ENCODE results near the gene SYTL3.

SYTL3 gene

GRCh38 chr6:158763434-158764182, 113.8 kb downstream of the SYTL3 start:
- H2BK5ac ChIP-seq (ENCODE audit: low read depth, low read length, poor library complexity): no peak overlapping the region

GRCh38 chr6:158764183-158764849, 114.5 kb downstream of the SYTL3 start:
- H3K14ac ChIP-seq (ENCODE audit: low read length): no peak overlapping the region
- peak overlapping the region; percentile 7 for H3K27ac ChIP-seq (ENCODE audit: low read depth, low read length)
- no peak overlapping the region for H2BK5ac ChIP-seq (ENCODE audit: low read depth, low read length, poor library complexity)
- peaks cover 54 to 57% of the 10 kb centered on the region in 2 experiments for H3K36me3 ChIP-seq (ENCODE audit: control insufficient read depth in 1 of 2, insufficient read depth in 2 of 2, low read length in 2 of 2)
- H3K4me1 ChIP-seq (ENCODE audit: control insufficient read depth in 1 of 2, insufficient read depth in 2 of 2, low read length in 2 of 2): peaks cover 13 to 14% of the 10 kb centered on the region in 2 experiments
- H4K91ac ChIP-seq (ENCODE audit: low read depth, low read length): no peak overlapping the region
- H2AK5ac ChIP-seq (ENCODE audit: low read length): no peak overlapping the region
- H3K79me1 ChIP-seq (ENCODE audit: low read length): no peaks in the 10 kb centered on the region
- H3K4me2 ChIP-seq (ENCODE audit: low read length): no peak overlapping the region
- H2AFZ ChIP-seq (ENCODE audit: insufficient read depth, low read length, poor library complexity): no peak overlapping the region
- H3K4ac ChIP-seq (ENCODE audit: low read depth, low read length): no peak overlapping the region
- no peak overlapping the region for H2BK12ac ChIP-seq (ENCODE audit: low read length)
- H3K9me3 ChIP-seq (ENCODE audit: insufficient read depth, low read depth, low read length): no peaks in the 10 kb centered on the region
- no peak overlapping the region for H3K23ac ChIP-seq (ENCODE audit: low read length)
- H3K18ac ChIP-seq (ENCODE audit: low read length): no peak overlapping the region
- H3K9ac ChIP-seq (ENCODE audit: low read length): no peak overlapping the region
- DNase-seq: peak in 1 of 2 donors; percentile 48
- no peak overlapping the region for H2BK120ac ChIP-seq (ENCODE audit: insufficient read depth, low read length, poor library complexity)
- H4K12ac ChIP-seq (ENCODE audit: low read depth, low read length): no peak overlapping the region
- no peaks in the 10 kb centered on the region for H3K27me3 ChIP-seq (ENCODE audit: insufficient read depth, low read length)
- H4K8ac ChIP-seq (ENCODE audit: low read depth, low read length): no peak overlapping the region
- no CpG with 5 or more reads among the region's 14 CpGs for WGBS (ENCODE audit: extremely low coverage, insufficient coverage, insufficient read length)
- H3K4me3 ChIP-seq (ENCODE audit: low read depth, low read length): no peak overlapping the region
- no peaks in the 10 kb centered on the region for H3K79me2 ChIP-seq (ENCODE audit: control insufficient read depth, insufficient read depth, low read length, poor library complexity)

More at GRCh38 chr6:158763434-158764182, 113.8 kb downstream of the SYTL3 start:
- Histone ChIP-seq H2AK5ac (ENCODE audit: low read length) (no peak overlapping the region), H3K4me1 (ENCODE audit: control insufficient read depth in 1 of 2, insufficient read depth in 2 of 2, low read length in 2 of 2) (peaks cover 18 to 21% of the 10 kb centered on the region in 2 experiments), H4K91ac (ENCODE audit: low read depth, low read length) (no peak overlapping the region), H3K14ac (ENCODE audit: low read length) (no peak overlapping the region), H3K9me3 (ENCODE audit: insufficient read depth, low read depth, low read length) (no peaks in the 10 kb centered on the region), H2AFZ (ENCODE audit: insufficient read depth, low read length, poor library complexity) (no peak overlapping the region), H3K4me2 (ENCODE audit: low read length) (no peak overlapping the region), H3K79me1 (ENCODE audit: low read length) (peaks cover 1% of the 10 kb centered on the region), H3K9ac (ENCODE audit: low read length) (no peak overlapping the region), H2BK120ac (ENCODE audit: insufficient read depth, low read length, poor library complexity) (no peak overlapping the region), H3K23ac (ENCODE audit: low read length) (no peak overlapping the region), H3K27me3 (ENCODE audit: insufficient read depth, low read length) (no peaks in the 10 kb centered on the region), H3K36me3 (ENCODE audit: control insufficient read depth in 1 of 2, insufficient read depth in 2 of 2, low read length in 2 of 2) (peaks cover 47 to 50% of the 10 kb centered on the region in 2 experiments), H3K79me2 (ENCODE audit: control insufficient read depth, insufficient read depth, low read length, poor library complexity) (no peaks in the 10 kb centered on the region), H4K12ac (ENCODE audit: low read depth, low read length) (no peak overlapping the region), H3K18ac (ENCODE audit: low read length) (no peak overlapping the region), H3K27ac (ENCODE audit: low read depth, low read length) (peak overlapping the region; percentile 7), H4K8ac (ENCODE audit: low read depth, low read length) (no peak overlapping the region), H3K4ac (ENCODE audit: low read depth, low read length) (no peak overlapping the region), H3K4me3 (ENCODE audit: low read depth, low read length) (no peak overlapping the region), H2BK12ac (ENCODE audit: low read length) (no peak overlapping the region)
- WGBS (ENCODE audit: extremely low coverage, insufficient coverage, insufficient read length): no CpG with 5 or more reads among the region's 11 CpGs
- peak in 1 of 2 donors; percentile 54 for DNase-seq

GRCh38 chr6:158764926-158765325, 115.1 kb downstream of the SYTL3 start:
- H3K36me3 ChIP-seq (ENCODE audit: control insufficient read depth in 1 of 2, insufficient read depth in 2 of 2, low read length in 2 of 2): peaks cover 60 to 63% of the 10 kb centered on the region in 2 experiments
- no CpG with 5 or more reads among the region's 9 CpGs for WGBS (ENCODE audit: extremely low coverage, insufficient coverage, insufficient read length)
- no peak for DNase-seq
- no peak overlapping the region for H4K12ac ChIP-seq (ENCODE audit: low read depth, low read length)
- H2AFZ ChIP-seq (ENCODE audit: insufficient read depth, low read length, poor library complexity): no peak overlapping the region
- H2BK120ac ChIP-seq (ENCODE audit: insufficient read depth, low read length, poor library complexity): no peak overlapping the region
- no peak overlapping the region for H2BK12ac ChIP-seq (ENCODE audit: low read length)
- peaks cover 13 to 14% of the 10 kb centered on the region in 2 experiments for H3K4me1 ChIP-seq (ENCODE audit: control insufficient read depth in 1 of 2, insufficient read depth in 2 of 2, low read length in 2 of 2)
- H3K4me3 ChIP-seq (ENCODE audit: low read depth, low read length): no peak overlapping the region
- H3K4me2 ChIP-seq (ENCODE audit: low read length): no peak overlapping the region
- H4K8ac ChIP-seq (ENCODE audit: low read depth, low read length): no peak overlapping the region
- no peak overlapping the region for H2AK5ac ChIP-seq (ENCODE audit: low read length)
- no peaks in the 10 kb centered on the region for H3K79me2 ChIP-seq (ENCODE audit: control insufficient read depth, insufficient read depth, low read length, poor library complexity)
- H3K27ac ChIP-seq (ENCODE audit: low read depth, low read length): no peak overlapping the region
- H3K9me3 ChIP-seq (ENCODE audit: insufficient read depth, low read depth, low read length): no peaks in the 10 kb centered on the region
- no peak overlapping the region for H4K91ac ChIP-seq (ENCODE audit: low read depth, low read length)
- no peak overlapping the region for H3K18ac ChIP-seq (ENCODE audit: low read length)
- no peak overlapping the region for H3K9ac ChIP-seq (ENCODE audit: low read length)
- H3K79me1 ChIP-seq (ENCODE audit: low read length): no peaks in the 10 kb centered on the region
- H3K27me3 ChIP-seq (ENCODE audit: insufficient read depth, low read length): no peaks in the 10 kb centered on the region
- no peak overlapping the region for H2BK5ac ChIP-seq (ENCODE audit: low read depth, low read length, poor library complexity)
- no peak overlapping the region for H3K4ac ChIP-seq (ENCODE audit: low read depth, low read length)
- H3K23ac ChIP-seq (ENCODE audit: low read length): no peak overlapping the region
- no peak overlapping the region for H3K14ac ChIP-seq (ENCODE audit: low read length)

DNA sequence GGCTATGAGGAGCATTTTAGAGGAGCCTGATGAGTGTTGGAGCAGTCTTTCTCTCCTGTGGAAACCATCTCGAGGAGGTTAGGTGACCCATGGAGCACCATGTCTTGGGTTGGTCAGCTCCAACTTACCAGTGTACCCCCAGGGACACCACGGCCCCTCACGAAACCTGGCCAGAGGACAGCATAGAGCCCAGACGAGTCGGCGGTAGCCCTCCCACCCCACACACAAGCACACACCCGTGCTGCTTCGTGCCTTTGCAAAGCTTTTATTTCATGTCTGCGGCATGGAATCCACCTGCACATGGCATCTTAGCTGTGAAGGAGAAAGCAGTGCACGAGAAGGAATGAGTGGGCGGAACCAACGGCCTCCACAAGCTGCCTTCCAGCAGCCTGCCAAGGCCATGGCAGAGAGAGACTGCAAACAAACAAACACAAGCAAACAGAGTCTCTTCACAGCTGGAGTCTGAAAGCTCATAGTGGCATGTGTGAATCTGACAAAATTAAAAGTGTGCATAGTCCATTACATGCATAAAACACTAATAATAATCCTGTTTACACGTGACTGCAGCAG, 115.7 kb downstream of the SYTL3 start:
- no peak overlapping the region for H3K14ac ChIP-seq (ENCODE audit: low read length)
- no peak overlapping the region for H3K4ac ChIP-seq (ENCODE audit: low read depth, low read length)
- H3K9me3 ChIP-seq (ENCODE audit: insufficient read depth, low read depth, low read length): no peaks in the 10 kb centered on the region
- peaks cover 66 to 70% of the 10 kb centered on the region in 2 experiments for H3K36me3 ChIP-seq (ENCODE audit: control insufficient read depth in 1 of 2, insufficient read depth in 2 of 2, low read length in 2 of 2)
- H3K4me3 ChIP-seq (ENCODE audit: low read depth, low read length): no peak overlapping the region
- no peaks in the 10 kb centered on the region for H3K79me2 ChIP-seq (ENCODE audit: control insufficient read depth, insufficient read depth, low read length, poor library complexity)
- no peak overlapping the region for H2BK5ac ChIP-seq (ENCODE audit: low read depth, low read length, poor library complexity)
- no peak overlapping the region for H4K8ac ChIP-seq (ENCODE audit: low read depth, low read length)
- WGBS (ENCODE audit: extremely low coverage, insufficient coverage, insufficient read length): no CpG with 5 or more reads among the region's 13 CpGs
- no peak overlapping the region for H4K12ac ChIP-seq (ENCODE audit: low read depth, low read length)
- no peak overlapping the region for H3K23ac ChIP-seq (ENCODE audit: low read length)
- H2AK5ac ChIP-seq (ENCODE audit: low read length): no peak overlapping the region
- no peak for DNase-seq
- H4K91ac ChIP-seq (ENCODE audit: low read depth, low read length): no peak overlapping the region
- H3K79me1 ChIP-seq (ENCODE audit: low read length): no peaks in the 10 kb centered on the region
- H3K27me3 ChIP-seq (ENCODE audit: insufficient read depth, low read length): no peaks in the 10 kb centered on the region
- no peak overlapping the region for H3K4me2 ChIP-seq (ENCODE audit: low read length)
- H2BK12ac ChIP-seq (ENCODE audit: low read length): no peak overlapping the region
- H3K18ac ChIP-seq (ENCODE audit: low read length): no peak overlapping the region
- H3K9ac ChIP-seq (ENCODE audit: low read length): no peak overlapping the region
- H2AFZ ChIP-seq (ENCODE audit: insufficient read depth, low read length, poor library complexity): no peak overlapping the region
- no peak overlapping the region for H2BK120ac ChIP-seq (ENCODE audit: insufficient read depth, low read length, poor library complexity)
- no peak overlapping the region for H3K27ac ChIP-seq (ENCODE audit: low read depth, low read length)
- peaks cover 7 to 8% of the 10 kb centered on the region in 2 experiments for H3K4me1 ChIP-seq (ENCODE audit: control insufficient read depth in 1 of 2, insufficient read depth in 2 of 2, low read length in 2 of 2)

Measured in trophoblast cell (in vitro differentiated cells and primary cell).